GM10248 (cell line): ENCODE data around the gene CAMK1D.

Experiments used
- CTCF ChIA-PET: fragments of 300-600 bp; sonication (Branson Sonifier 250); formaldehyde crosslinking; extraction: SDS; loops from one replicate; lab custom pipeline; 2021; ENCODE audit warnings: antibody characterized with exemption; lab: Yijun Ruan, JAX
- POLR2A ChIA-PET: fragments of 350-650 bp; sonication (Branson Sonifier 250); formaldehyde crosslinking; extraction: SDS; loops from one replicate; lab custom pipeline; 2020; ENCODE audit warnings: antibody characterized with exemption; lab: Yijun Ruan, JAX
- DNase-seq: peaks from one replicate; pipeline ENCODE4 v3.0.0; 2012; ENCODE audit errors: extremely low spot score
- CTCF ChIP-seq: IDR thresholded peaks from 2 replicates; pipeline ENCODE4 v1.5.1; 2012; ENCODE audit warnings: mild to moderate bottlenecking, low read depth; ENCODE audit errors: extremely low read depth, missing control alignments, control extremely low read depth

CAMK1D gene

GRCh38 chr10:12606461-12606860 lies 257.1 kb downstream of the CAMK1D start:
- no peak for TF ChIP-seq CTCF
- POLR2A ChIA-PET = no interaction called here
- no peak for DNase-seq
- CTCF ChIA-PET = no interaction called here

- ChIA-PET POLR2A (no interaction called here), CTCF (interaction anchor here (2.0 kb wide), 1 partner anchor 31 kb away, joined by 5 read pairs; no protein-coding TSS in a partner anchor)
- no peak for DNase-seq
- no peak for TF ChIP-seq CTCF
Measured at GRCh38 chr10:12608761-12609160, 259.4 kb downstream of the CAMK1D start.

GRCh38 chr10:12609435-12609834 lies 260.1 kb downstream of the CAMK1D start:
- DNase-seq = no peak
- ChIA-PET POLR2A (no interaction called here), CTCF (interaction anchor here (2.0 kb wide), 1 partner anchor 30 kb away, joined by 5 read pairs; no protein-coding TSS in a partner anchor)
- no peak for TF ChIP-seq CTCF

- DNase-seq = no peak
- ChIA-PET POLR2A (no interaction called here), CTCF (interaction anchor here (1.6 to 1.9 kb wide), 3 partner anchors 16 to 45 kb away, joined by 4 to 5 read pairs (median 4); no protein-coding TSS in a partner anchor)
- no peak for TF ChIP-seq CTCF
Measured at GRCh38 chr10:12613136-12613535, 263.8 kb downstream of the CAMK1D start.

- CTCF ChIA-PET = interaction anchor here (1.3 to 1.9 kb wide), 5 partner anchors 10 to 43 kb away, joined by 3 to 5 read pairs (median 4); no protein-coding TSS in a partner anchor
Measured at GRCh38 chr10:12614177-12614995, 265.0 kb downstream of the CAMK1D start.

More at GRCh38 chr10:12614177-12614995, 265.0 kb downstream of the CAMK1D start:
- no peak for TF ChIP-seq CTCF
- no peak for DNase-seq
- POLR2A ChIA-PET = no interaction called here
